ENCODE results near the gene LYPD6B. TPM values are rescaled to one million over a fixed set of nuclear protein-coding genes. Genes with fewer than 3 reads are reported as not detected.

The LYPD6B gene
- total RNA-seq, 2 donors from 2014 or later, result 12.6 to 14.5 TPM

DNA sequence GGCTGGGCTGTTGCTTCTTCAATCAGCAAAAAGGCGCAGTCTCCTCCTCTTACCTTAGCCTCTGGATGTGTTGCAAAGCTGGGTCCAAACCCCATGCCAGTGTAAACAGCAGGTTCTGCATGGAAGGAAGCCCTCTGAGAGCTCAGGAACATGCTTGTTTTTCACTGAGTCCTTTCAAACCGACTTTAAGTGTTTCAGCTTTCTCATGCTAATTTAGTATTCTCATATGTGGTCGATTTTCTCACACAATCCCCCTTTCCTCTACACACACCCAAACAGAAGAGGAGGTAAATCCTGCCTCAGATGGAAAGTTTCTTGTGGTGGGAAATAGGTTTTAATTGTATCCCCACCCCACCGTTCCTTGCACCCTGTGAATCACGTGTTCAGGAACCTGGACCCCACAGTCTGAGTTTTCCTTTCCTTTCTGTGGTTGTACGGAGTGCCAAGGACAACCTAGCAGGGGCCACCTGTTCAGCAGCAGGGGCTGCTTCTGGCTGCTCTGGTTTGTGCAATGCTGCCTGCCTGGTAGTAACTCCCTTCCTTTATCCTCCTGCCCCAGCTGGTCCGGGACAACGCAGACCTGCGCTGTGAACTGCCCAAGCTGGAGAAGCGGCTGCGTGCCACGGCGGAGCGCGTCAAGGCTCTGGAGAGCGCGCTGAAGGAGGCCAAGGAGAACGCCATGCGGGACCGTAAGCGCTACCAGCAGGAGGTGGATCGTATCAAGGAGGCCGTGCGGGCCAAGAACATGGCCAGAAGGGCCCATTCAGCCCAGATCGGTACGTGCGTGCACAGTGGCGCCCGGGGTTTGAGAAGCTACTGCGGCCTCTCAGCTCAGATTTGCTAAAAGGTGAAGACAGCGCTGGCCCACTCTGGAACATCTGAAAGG, 28.7 kb upstream of the LYPD6B start:
- no peaks in the 10 kb centered on the region for H3K27me3 Mint-ChIP-seq (ENCODE audit: insufficient read depth)
- no peak overlapping the region for H3K27ac Mint-ChIP-seq
- DNase-seq, result no peak

DNA sequence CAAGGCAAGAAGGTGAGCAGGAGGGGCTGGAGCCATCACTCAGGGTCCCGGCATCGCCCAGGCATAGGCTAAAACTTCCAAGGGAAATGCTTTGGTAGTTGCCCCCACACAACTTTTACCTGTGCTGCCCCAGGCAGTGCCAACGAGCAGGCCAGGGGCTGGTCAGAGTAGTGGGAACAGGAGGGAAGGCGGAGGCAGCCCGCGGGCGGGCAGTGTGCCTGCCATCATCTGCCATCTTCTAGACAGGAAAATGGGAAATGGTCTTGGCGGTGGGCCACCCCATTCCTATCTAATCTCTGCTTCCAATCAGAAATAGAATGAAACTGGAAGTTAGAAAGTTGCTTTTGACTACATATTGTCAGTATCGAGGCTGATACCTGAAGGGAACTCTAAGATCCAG, 26.0 kb upstream of the LYPD6B start:
- H3K4me3 ChIP-seq (ENCODE audit: low read length), result no peak overlapping the region
- H3K4me1 ChIP-seq (ENCODE audit: control insufficient read depth, insufficient read depth, low read length), result peaks cover 8% of the 10 kb centered on the region
- WGBS, 2 experiments (ENCODE audit: insufficient coverage in 1 of 2, insufficient read length in 1 of 2), result 91 to 96% methylated on average over 7 to 9 of the region's 9 CpGs
- H3K27ac ChIP-seq (ENCODE audit: low read depth, low read length), result no peak overlapping the region
- no peaks in the 10 kb centered on the region for H3K27me3 Mint-ChIP-seq (ENCODE audit: insufficient read depth)
- no peak overlapping the region for H3K4me3 Mint-ChIP-seq
- no peak overlapping the region for H3K27ac Mint-ChIP-seq
- no peaks in the 10 kb centered on the region for H3K9me3 ChIP-seq (ENCODE audit: control insufficient read depth, low read length)
- no peak for TF ChIP-seq CTCF (conservative IDR thresholded peaks at IDR 0.05)
- no peaks in the 10 kb centered on the region for H3K9me3 Mint-ChIP-seq
- peaks cover 37% of the 10 kb centered on the region for H3K36me3 ChIP-seq (ENCODE audit: control insufficient read depth, insufficient read depth, low read length)
- DNase-seq, result no peak
- no peak overlapping the region for H3K9ac ChIP-seq (ENCODE audit: extremely low read depth, low read length, poor library complexity, severe bottlenecking)
- peaks cover 39% of the 10 kb centered on the region for H3K36me3 Mint-ChIP-seq (ENCODE audit: low read depth)
- H3K27me3 ChIP-seq (ENCODE audit: control insufficient read depth, insufficient read depth, low read length, poor library complexity, severe bottlenecking), result no peaks in the 10 kb centered on the region
- peaks cover 19% of the 10 kb centered on the region for H3K4me1 Mint-ChIP-seq

More for the DNA sequence above, 28.7 kb upstream of the LYPD6B start:
- 96% methylated on average over 12 to 31 of the region's 31 CpGs for WGBS, 2 experiments (ENCODE audit: insufficient coverage in 1 of 2, insufficient read length in 1 of 2)
- Mint-ChIP-seq H3K4me1 (no peaks in the 10 kb centered on the region), H3K36me3 (ENCODE audit: low read depth) (peaks cover 45% of the 10 kb centered on the region), H3K4me3 (no peak overlapping the region), H3K9me3 (no peaks in the 10 kb centered on the region)
- no peaks in the 10 kb centered on the region for H3K27me3 ChIP-seq (ENCODE audit: control insufficient read depth, insufficient read depth, low read length, poor library complexity, severe bottlenecking)
- peaks cover 44% of the 10 kb centered on the region for H3K36me3 ChIP-seq (ENCODE audit: control insufficient read depth, insufficient read depth, low read length)
- no peak overlapping the region for H3K4me3 ChIP-seq (ENCODE audit: low read length)
- H3K4me1 ChIP-seq (ENCODE audit: control insufficient read depth, insufficient read depth, low read length), result no peaks in the 10 kb centered on the region
- H3K9me3 ChIP-seq (ENCODE audit: control insufficient read depth, low read length), result no peaks in the 10 kb centered on the region
- no peak overlapping the region for H3K9ac ChIP-seq (ENCODE audit: extremely low read depth, low read length, poor library complexity, severe bottlenecking)
- TF ChIP-seq CTCF (conservative IDR thresholded peaks at IDR 0.05), result no peak
- H3K27ac ChIP-seq (ENCODE audit: low read depth, low read length), result no peak overlapping the region

DNA sequence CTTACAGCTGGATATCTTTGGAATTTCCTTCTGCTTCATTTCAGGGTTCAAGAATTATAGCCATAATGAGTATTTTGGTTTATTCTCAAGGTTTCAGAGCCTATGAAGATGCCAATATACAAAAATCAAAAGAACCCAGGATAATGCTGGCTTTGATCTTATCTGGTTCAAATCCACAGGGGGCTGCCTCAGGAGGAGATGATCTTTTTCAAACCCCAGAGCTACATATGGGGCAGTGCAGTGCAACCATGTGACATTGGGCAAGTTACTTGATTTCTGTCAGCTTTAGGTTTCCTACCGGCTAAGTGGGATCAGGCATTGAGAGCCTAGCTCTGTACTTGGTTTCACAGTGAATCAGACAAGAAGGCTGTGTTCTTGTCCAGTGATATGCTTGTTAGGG, 23.0 kb upstream of the LYPD6B start:
- H3K27ac Mint-ChIP-seq, result no peak overlapping the region
- Histone ChIP-seq H3K27me3 (ENCODE audit: control insufficient read depth, insufficient read depth, low read length, poor library complexity, severe bottlenecking) (no peaks in the 10 kb centered on the region), H3K4me1 (ENCODE audit: control insufficient read depth, insufficient read depth, low read length) (peaks cover 8% of the 10 kb centered on the region), H3K9ac (ENCODE audit: extremely low read depth, low read length, poor library complexity, severe bottlenecking) (no peak overlapping the region), H3K4me3 (ENCODE audit: low read length) (no peak overlapping the region), H3K9me3 (ENCODE audit: control insufficient read depth, low read length) (no peaks in the 10 kb centered on the region), H3K36me3 (ENCODE audit: control insufficient read depth, insufficient read depth, low read length) (peaks cover 20% of the 10 kb centered on the region), H3K27ac (ENCODE audit: low read depth, low read length) (no peak overlapping the region)
- H3K4me3 Mint-ChIP-seq, result no peak overlapping the region
- H3K4me1 Mint-ChIP-seq, result peaks cover 32% of the 10 kb centered on the region
- H3K9me3 Mint-ChIP-seq, result no peaks in the 10 kb centered on the region
- no peak for DNase-seq
- H3K36me3 Mint-ChIP-seq (ENCODE audit: low read depth), result peaks cover 28% of the 10 kb centered on the region
- no peak for TF ChIP-seq CTCF (conservative IDR thresholded peaks at IDR 0.05)
- WGBS, 2 experiments (ENCODE audit: insufficient coverage in 1 of 2, insufficient read length in 1 of 2), result 82 to 92% methylated on average over 1 of the region's 1 CpG
- H3K27me3 Mint-ChIP-seq (ENCODE audit: insufficient read depth), result no peaks in the 10 kb centered on the region
